ENCODE data around the gene AQP3.

GRCh38 chr9:33475357-33475756 is 28.0 kb upstream of the AQP3 start:
- TF ChIP-seq CTCF (IDR thresholded peaks at IDR 0.05; ENCODE audit: low read depth, low read length, poor library complexity, severe bottlenecking), result no peak
- TF ChIP-seq EZH2phosphoT487 (IDR thresholded peaks at IDR 0.05; ENCODE audit: borderline replicate concordance, low read length), result no peak

Data from DOHH2 (cell line).